HepG2 (cell line): ENCODE measurements around the gene MYO1E. TPM values are rescaled to one million over a fixed set of nuclear protein-coding genes. Genes with fewer than 3 reads are reported as not detected.
A peak's percentile ranks its signal among the peaks of the same experiment; 100 is the strongest.

Source experiments
- ATAC-seq: fragments of 200-7000 bp; cut with Tn5 transposase; 3 replicates; pipeline ENCODE4 v1.9.1; 2020; ENCODE audit warnings: mild to moderate bottlenecking, moderate library complexity
- BruUV-seq: library from RNA; stranded (reverse); fragments of 400-500 nt; replicated peaks from 2 replicates; lab custom pipeline; 2021; lab: Mats Ljungman, UMichigan
- CTCF ChIA-PET: fragments of 300-600 bp; formaldehyde crosslinking; extraction: SDS; loops from one replicate; lab custom pipeline; 2021; ENCODE audit warnings: low total read pairs, inconsistent platforms, low intra/inter-chr PET ratio; lab: Yijun Ruan, JAX
- POLR2A ChIA-PET: fragments of 350-600 bp; sonication (Branson Sonifier 250); formaldehyde crosslinking; loops from one replicate; lab custom pipeline; 2020; ENCODE audit warnings: antibody characterized with exemption, inconsistent platforms; lab: Yijun Ruan, JAX
- DNase-seq: peaks from one replicate; pipeline ENCODE4 v3.0.0-alpha.2; 2015; ENCODE audit warnings: low spot score
- FAIRE-seq: peaks from 3 replicates; lab custom pipeline; 2011; peaks lifted over from hg19 to GRCh38; lab: Jason Lieb, UNC
- H2AFZ ChIP-seq: one replicate; pipeline ENCODE4 v1.6.1; 2011; ENCODE audit warnings: low read length, inconsistent platforms
- H3K27ac ChIP-seq: fragments of 300-600 bp; 3 replicates; pipeline ENCODE4 v1.8.0; 2011; ENCODE audit warnings: mixed run types, mild to moderate bottlenecking, mixed read lengths, low read length, inconsistent platforms; ENCODE audit not compliant: insufficient read depth; ENCODE audit errors: extremely low read length
- H3K27me3 ChIP-seq, 2 experiments: fragments of 200-600 bp in 1 of 2; 2 replicates in 1 of 2; 3 replicates in 1 of 2; pipeline versions ENCODE4 v1.6.0 to v1.8.0; 2011; ENCODE audit warnings: low read length in 2 of 2, mild to moderate bottlenecking in 2 of 2, moderate library complexity in 2 of 2, inconsistent platforms in 1 of 2; ENCODE audit not compliant: insufficient read depth in 2 of 2, control insufficient read depth in 1 of 2
- H3K36me3 ChIP-seq, 2 experiments: fragments of 200-600 bp in 1 of 2; replicated peaks in 1 of 2; 2 replicates in 1 of 2; 3 replicates in 1 of 2; pipeline versions ENCODE4 v1.5.1 to v1.8.0; 2011; ENCODE audit warnings: low read length in 2 of 2, inconsistent platforms in 1 of 2; ENCODE audit not compliant: insufficient read depth in 2 of 2, control insufficient read depth in 1 of 2
- H3K4me1 ChIP-seq: 2 replicates; pipeline ENCODE4 v1.5.1; 2012; ENCODE audit warnings: low read length, inconsistent platforms; ENCODE audit not compliant: insufficient read depth
- H3K4me2 ChIP-seq: 2 replicates; pipeline ENCODE4 v1.6.0; 2011; ENCODE audit warnings: low read depth, low read length, inconsistent platforms
- H3K4me3 ChIP-seq, 3 experiments: fragments of 200-600 bp in 1 of 3; sonication (generic), shearing (Covaris generic) in 1 of 3; replicated peaks in 1 of 3; 2 replicates each; pipeline ENCODE4 v1.5.1; 2011 to 2016; ENCODE audit warnings: low read length in 3 of 3, inconsistent platforms in 2 of 3, low read depth in 2 of 3, mild to moderate bottlenecking in 2 of 3, control low read depth in 1 of 3, mixed read lengths in 1 of 3; ENCODE audit not compliant: insufficient read depth in 1 of 3
- H3K79me2 ChIP-seq: one replicate; pipeline ENCODE4 v1.6.1; 2011; ENCODE audit warnings: low read length, inconsistent platforms; ENCODE audit not compliant: insufficient read depth
- H3K9ac ChIP-seq: 2 replicates; pipeline ENCODE4 v1.6.0; 2011; ENCODE audit warnings: mild to moderate bottlenecking, low read depth, low read length, inconsistent platforms; ENCODE audit not compliant: insufficient read depth
- H3K9me3 ChIP-seq: 2 replicates; pipeline ENCODE4 v1.5.1; 2012; ENCODE audit warnings: mild to moderate bottlenecking, low read length
- H4K20me1 ChIP-seq: 2 replicates; pipeline ENCODE4 v1.6.0; 2011; ENCODE audit warnings: inconsistent platforms, mild to moderate bottlenecking, low read length, moderate library complexity; ENCODE audit not compliant: insufficient read depth
- ARID2 ChIP-seq: sonication (generic); formaldehyde crosslinking; IDR thresholded peaks from 2 replicates; pipeline ENCODE4 v1.8.1; 2022; ENCODE audit warnings: mild to moderate bottlenecking, missing genetic modification reagents, borderline replicate concordance
- ATF6 ChIP-seq: sonication (generic); formaldehyde crosslinking; conservative IDR thresholded peaks from 2 replicates; pipeline ENCODE4 v1.4.0; 2020; ENCODE audit warnings: missing genetic modification reagents
- CEBPB ChIP-seq: IDR thresholded peaks from 2 replicates; pipeline ENCODE4 v1.6.1; 2011; ENCODE audit warnings: low read depth, low read length, improper control_type of control experiment, borderline replicate concordance
- DZIP1 ChIP-seq: sonication (generic); formaldehyde crosslinking; IDR thresholded peaks from 2 replicates; pipeline ENCODE4 v1.5.0; 2020; ENCODE audit warnings: mild to moderate bottlenecking, missing genetic modification reagents
- ETV5 ChIP-seq: IDR thresholded peaks from 2 replicates; pipeline ENCODE4 v1.6.1; 2018; ENCODE audit warnings: missing biosample characterization, missing genetic modification reagents, inconsistent platforms, borderline replicate concordance
- FOSL2 ChIP-seq: sonication (generic); formaldehyde crosslinking; IDR thresholded peaks from 2 replicates; pipeline ENCODE4 v1.4.0; 2020; ENCODE audit warnings: missing genetic modification reagents
- GATAD2A ChIP-seq: IDR thresholded peaks from 2 replicates; pipeline ENCODE4 v1.6.1; 2016
- MEIS1 ChIP-seq: sonication (generic); formaldehyde crosslinking; IDR thresholded peaks from 2 replicates; pipeline ENCODE4 v1.9.0; 2021; ENCODE audit warnings: mild to moderate bottlenecking, missing genetic modification reagents, moderate library complexity, borderline replicate concordance
- PITX1 ChIP-seq: sonication (generic); formaldehyde crosslinking; IDR thresholded peaks from 2 replicates; pipeline ENCODE4 v1.5.1; 2020; ENCODE audit warnings: mild to moderate bottlenecking, missing genetic modification reagents
- RFXANK ChIP-seq: IDR thresholded peaks from 2 replicates; pipeline ENCODE4 v1.6.1; 2016
- SCMH1 ChIP-seq: sonication (generic); formaldehyde crosslinking; IDR thresholded peaks from 2 replicates; pipeline ENCODE4 v1.9.0; 2021; ENCODE audit warnings: missing genetic modification reagents, mild to moderate bottlenecking, borderline replicate concordance
- STAG1 ChIP-seq: sonication (generic); formaldehyde crosslinking; IDR thresholded peaks from 2 replicates; pipeline ENCODE4 v1.4.0; 2020; ENCODE audit warnings: missing genetic modification reagents
- STAT5B ChIP-seq: sonication (generic); formaldehyde crosslinking; IDR thresholded peaks from 2 replicates; pipeline ENCODE4 v1.4.0; 2020; ENCODE audit warnings: missing genetic modification reagents
- ZNF12 ChIP-seq: sonication (generic); formaldehyde crosslinking; IDR thresholded peaks from 2 replicates; pipeline ENCODE4 v1.5.0; 2020; ENCODE audit warnings: missing genetic modification reagents
- ZNF274 ChIP-seq: sonication (generic); formaldehyde crosslinking; IDR thresholded peaks from 2 replicates; pipeline ENCODE4 v1.5.1; 2020; ENCODE audit warnings: mild to moderate bottlenecking, missing genetic modification reagents
- ZNF33A ChIP-seq: sonication (generic); formaldehyde crosslinking; IDR thresholded peaks from 2 replicates; pipeline ENCODE4 v1.5.1; 2020; ENCODE audit warnings: missing genetic modification reagents, mild to moderate bottlenecking, moderate library complexity, borderline replicate concordance
- ZNF569 ChIP-seq: sonication (generic); formaldehyde crosslinking; IDR thresholded peaks from 2 replicates; pipeline ENCODE4 v1.5.0; 2020; ENCODE audit warnings: mild to moderate bottlenecking, missing genetic modification reagents, moderate library complexity, borderline replicate concordance
- ZNF788 ChIP-seq: sonication (generic); formaldehyde crosslinking; IDR thresholded peaks from 2 replicates; pipeline ENCODE4 v1.5.0; 2020; ENCODE audit warnings: mild to moderate bottlenecking, missing genetic modification reagents, borderline replicate concordance
- WGBS: methylation state at CpG from one replicate; pipeline ENCODE4 v1.1.6; 2017; ENCODE audit warnings: low lambda C conversion rate; 5-methylcytosine and 5-hydroxymethylcytosine counted together
- in situ Hi-C: cut with HindIII; loops from 2 replicates; pipeline ENCODE4 v1.10.0; 2017; ENCODE audit warnings: low pct_unique_long_range_greater_than_20kb; ENCODE audit not compliant: extremely low pct_ligation_motif_present
- intact Hi-C: fragments of 100-400 bp; cut with micrococcal nuclease; formaldehyde crosslinking; loops from one replicate; pipeline ENCODE4 v1.10.0; 2022; ENCODE audit not compliant: unreplicated experiment
- polyA plus RNA-seq, 8 experiments: library from polyadenylated mRNA; depleted of rRNA in 3 of 8; stranded (reverse) in 7 of 8; unstranded in 1 of 8; fragments of >200 nt; fragmentation: Illumina TruSeq in 4 of 8; extraction: Trizol in 4 of 8; gene quantifications; 2 replicates each; pipeline versions ENCODE4 v1.2.1 to v1.2.3, GENCODE V29; 2011 to 2016; ENCODE audit warnings: low read depth in 4 of 8, missing spikeins in 1 of 8, mixed read lengths in 1 of 8; ENCODE audit not compliant: insufficient read depth in 1 of 8
- total RNA-seq, 5 experiments: library from RNA; depleted of rRNA; stranded (reverse); fragments of >200 nt; fragmentation: Illumina TruSeq; extraction: Trizol; gene quantifications; 2 replicates each; pipeline ENCODE4 v1.2.3, GENCODE V29; 2016; ENCODE audit warnings: low read depth in 1 of 5

Gene MYO1E
- total and polyA plus RNA-seq, 2 of the 13 experiments (the other 11 are each of a cell fraction or from before 2014, with no cell fraction given) = 15.7 to 25.1 TPM

- TF ChIP-seq ATF6 (CRISPR knock-in tag) (no peak), CEBPB (no peak), DZIP1 (no peak), ZNF274 (no peak)
- TF ChIP-seq, all 625 proteins: peak for 0
Observed at GRCh38 chr15:59249816-59250215, 122.9 kb downstream of the MYO1E start (continued).

- WGBS = 43% methylated on average over 2 of the region's 2 CpGs
- no peaks in the 10 kb centered on the region for H3K79me2 ChIP-seq
- ATAC-seq (peak; percentile 91), DNase-seq (peak; percentile 74), FAIRE-seq (peak; percentile 91)
- no peaks in the 10 kb centered on the region for H3K9me3 ChIP-seq
- H3K4me2 ChIP-seq = no peak overlapping the region
- no peak overlapping the region for H2AFZ ChIP-seq
- intact Hi-C loops = loop anchor here (1.0 to 2.0 kb wide), 3 partner anchors 125 to 246 kb away; partner anchors contain the start of gene MYO1E
- peaks cover 6% of the 10 kb centered on the region for H3K4me1 ChIP-seq
- no peaks in the 10 kb centered on the region for H4K20me1 ChIP-seq
- in situ Hi-C loops = no loop called here
- no peak overlapping the region for H3K4me3 ChIP-seq
- no peaks in the 10 kb centered on the region for H3K27me3 ChIP-seq
- CTCF ChIA-PET = interaction anchor here (1.4 to 1.6 kb wide), 3 partner anchors 124 to 245 kb away, joined by 3 to 17 read pairs (median 13); no protein-coding TSS in a partner anchor
- H3K27ac ChIP-seq = no peak overlapping the region
- POLR2A ChIA-PET = interaction anchor here (1.1 kb wide), 1 partner anchor 125 kb away, joined by 6 read pairs; the partner anchor contains the start of gene MYO1E
- no TSS peak for BruUV-seq
- no peak overlapping the region for H3K9ac ChIP-seq
- peaks cover 0 to 3% of the 10 kb centered on the region in 2 experiments; a peak in 2 of 5 replicates for H3K36me3 ChIP-seq
- TF ChIP-seq STAG1 = peak; percentile 79
- TF ChIP-seq STAT5B = no peak
- TF ChIP-seq PITX1 = peak; percentile 54; the same call in 1 of the 2 replicates
- TF ChIP-seq SCMH1 (CRISPR knock-in tag) = no peak
- TF ChIP-seq FOSL2 (CRISPR knock-in tag) = peak; percentile 22; the same call in 1 of the 2 replicates
- TF ChIP-seq ZNF33A (CRISPR knock-in tag) = 0 out of 2 replicates have a peak, but pooled peaks have one; percentile 27
- TF ChIP-seq RFXANK (CRISPR knock-in tag) = no peak
- TF ChIP-seq MEIS1 (CRISPR knock-in tag) = no peak
- TF ChIP-seq ETV5 = 0 out of 2 replicates have a peak, but pooled peaks have one; percentile 54
- TF ChIP-seq ZNF12 = no peak
- no peak for TF ChIP-seq ARID2 (CRISPR knock-in tag)
- TF ChIP-seq ZNF788 (CRISPR knock-in tag) = no peak
- no peak for TF ChIP-seq ZNF569
- 0 out of 2 replicates have a peak, but pooled peaks have one; percentile 33 for TF ChIP-seq GATAD2A
Observed at GRCh38 chr15:59247364-59247763, 125.3 kb downstream of the MYO1E start.
